WERI-Rb-1 (cell line): ENCODE data around the gene BIRC7.

ENCODE experiments used
- DNase-seq: peaks from one replicate; pipeline ENCODE4 v3.0.0-alpha.2; 2020
- H3K27ac ChIP-seq: fragments of 250-450 bp; sonication (Bioruptor Pico); 2 replicates; pipeline ENCODE4 v1.5.1; 2020; ENCODE audit warnings: mild to moderate bottlenecking, moderate library complexity
- H3K27me3 ChIP-seq: fragments of 250-450 bp; sonication (Bioruptor Pico); 2 replicates; pipeline ENCODE4 v1.5.1; 2021; ENCODE audit warnings: mild to moderate bottlenecking, low read depth, moderate library complexity; ENCODE audit not compliant: insufficient read depth, severe bottlenecking
- H3K36me3 ChIP-seq: fragments of 250-450 bp; sonication (Bioruptor Pico); 2 replicates; pipeline ENCODE4 v1.5.1; 2020; ENCODE audit warnings: mild to moderate bottlenecking, moderate library complexity
- H3K4me3 ChIP-seq: 2 replicates; pipeline ENCODE4 v1.5.1; 2011; ENCODE audit warnings: low read depth, mild to moderate bottlenecking, control low read depth, low read length
- H3K9me3 ChIP-seq: fragments of 250-450 bp; sonication (Bioruptor Pico); 2 replicates; pipeline ENCODE4 v1.5.1; 2021; ENCODE audit warnings: mild to moderate bottlenecking, moderate library complexity; ENCODE audit not compliant: severe bottlenecking
- TF ChIP-seq, protein P1 (sequence below): IDR thresholded peaks from 2 replicates; pipeline ENCODE4 v1.5.1; 2011; ENCODE audit warnings: low read depth, mild to moderate bottlenecking, control low read depth, inconsistent platforms, low read length

The BIRC7 gene

DNA sequence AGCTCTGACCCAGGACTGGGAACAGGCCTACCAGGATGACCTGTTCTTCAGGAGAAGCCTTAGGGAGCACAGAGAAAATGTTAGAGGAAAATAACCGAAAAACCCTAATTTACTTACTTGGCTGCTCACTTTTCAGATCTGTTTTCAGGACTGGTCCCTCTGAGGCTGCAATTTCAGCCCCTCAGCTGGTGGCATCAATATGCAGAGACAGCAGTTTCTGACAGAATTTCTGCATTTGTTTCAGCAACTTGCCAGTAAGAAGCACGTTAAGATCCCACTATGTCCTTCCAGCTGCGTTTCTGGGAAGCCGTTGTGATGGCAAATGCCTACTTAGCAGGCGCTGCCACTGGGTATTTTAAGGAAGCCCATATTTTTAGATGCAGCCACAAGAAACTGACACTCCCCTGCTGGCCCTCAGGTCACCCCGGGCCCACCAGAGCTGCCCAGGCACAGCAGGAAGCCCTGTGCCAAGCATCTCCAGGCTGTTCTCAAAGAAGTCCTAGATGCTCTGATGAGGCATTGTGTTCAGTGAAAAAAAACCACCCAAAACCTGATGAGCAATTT, 27.3 kb upstream of the BIRC7 start:
- no peak for DNase-seq
- Histone ChIP-seq H3K27me3 (no peaks in the 10 kb centered on the region), H3K4me3 (no peak overlapping the region), H3K9me3 (no peaks in the 10 kb centered on the region), H3K27ac (no peak overlapping the region), H3K36me3 (peaks cover 98% of the 10 kb centered on the region)
- TF ChIP-seq, protein P1, sequence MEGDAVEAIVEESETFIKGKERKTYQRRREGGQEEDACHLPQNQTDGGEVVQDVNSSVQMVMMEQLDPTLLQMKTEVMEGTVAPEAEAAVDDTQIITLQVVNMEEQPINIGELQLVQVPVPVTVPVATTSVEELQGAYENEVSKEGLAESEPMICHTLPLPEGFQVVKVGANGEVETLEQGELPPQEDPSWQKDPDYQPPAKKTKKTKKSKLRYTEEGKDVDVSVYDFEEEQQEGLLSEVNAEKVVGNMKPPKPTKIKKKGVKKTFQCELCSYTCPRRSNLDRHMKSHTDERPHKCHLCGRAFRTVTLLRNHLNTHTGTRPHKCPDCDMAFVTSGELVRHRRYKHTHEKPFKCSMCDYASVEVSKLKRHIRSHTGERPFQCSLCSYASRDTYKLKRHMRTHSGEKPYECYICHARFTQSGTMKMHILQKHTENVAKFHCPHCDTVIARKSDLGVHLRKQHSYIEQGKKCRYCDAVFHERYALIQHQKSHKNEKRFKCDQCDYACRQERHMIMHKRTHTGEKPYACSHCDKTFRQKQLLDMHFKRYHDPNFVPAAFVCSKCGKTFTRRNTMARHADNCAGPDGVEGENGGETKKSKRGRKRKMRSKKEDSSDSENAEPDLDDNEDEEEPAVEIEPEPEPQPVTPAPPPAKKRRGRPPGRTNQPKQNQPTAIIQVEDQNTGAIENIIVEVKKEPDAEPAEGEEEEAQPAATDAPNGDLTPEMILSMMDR: no peak

DNA sequence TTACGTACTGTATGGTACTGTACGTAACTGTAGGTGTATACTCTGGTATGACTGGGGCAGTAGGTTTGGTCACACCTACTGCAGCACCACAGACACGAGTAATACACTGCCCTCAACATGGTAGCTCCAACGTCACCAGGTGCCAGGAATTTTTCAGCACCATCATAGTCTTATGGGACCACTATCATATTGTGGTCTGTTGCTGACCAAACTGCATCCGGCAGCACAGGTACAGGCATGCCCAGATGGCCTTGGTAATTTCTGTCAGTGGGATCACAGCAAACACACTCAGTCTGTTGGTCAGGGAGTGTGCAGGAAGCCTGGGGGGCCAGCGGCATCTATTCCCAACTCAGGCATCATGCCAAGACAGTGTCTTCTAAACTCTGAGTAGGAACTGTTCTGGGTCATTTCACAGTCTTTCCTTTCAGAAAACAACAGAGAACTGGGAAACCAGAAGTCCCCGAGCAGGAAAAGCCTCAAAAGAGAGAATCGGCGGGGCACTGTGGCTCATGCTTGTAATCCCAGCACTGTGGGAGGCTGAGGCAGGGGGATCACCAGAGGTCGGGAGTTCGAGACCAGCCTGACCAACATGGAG, 25.6 kb upstream of the BIRC7 start:
- no peak overlapping the region for H3K4me3 ChIP-seq
- no peak for DNase-seq
- TF ChIP-seq, protein P1: no peak
- no peaks in the 10 kb centered on the region for H3K9me3 ChIP-seq
- peaks cover 98% of the 10 kb centered on the region for H3K36me3 ChIP-seq
- no peak overlapping the region for H3K27ac ChIP-seq
- no peaks in the 10 kb centered on the region for H3K27me3 ChIP-seq

DNA sequence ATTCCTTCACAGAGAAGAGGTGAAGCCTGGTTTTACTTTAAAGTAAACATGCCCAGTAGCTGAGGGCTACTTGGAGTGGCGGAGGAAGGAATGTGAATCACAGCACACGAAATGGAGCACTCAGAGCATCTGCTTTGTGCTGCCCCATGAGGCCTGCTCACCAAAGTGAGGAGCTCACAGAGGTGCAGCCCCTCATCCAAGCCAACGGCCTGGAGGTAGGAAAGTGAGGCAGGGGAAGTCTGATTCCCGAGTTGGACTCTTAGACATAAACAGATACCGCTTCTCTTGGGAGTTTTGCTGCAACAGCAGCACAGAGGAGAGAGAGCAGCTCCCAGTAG, 23.3 kb upstream of the BIRC7 start:
- Histone ChIP-seq H3K36me3 (peaks cover 76% of the 10 kb centered on the region), H3K27ac (no peak overlapping the region)

DNA sequence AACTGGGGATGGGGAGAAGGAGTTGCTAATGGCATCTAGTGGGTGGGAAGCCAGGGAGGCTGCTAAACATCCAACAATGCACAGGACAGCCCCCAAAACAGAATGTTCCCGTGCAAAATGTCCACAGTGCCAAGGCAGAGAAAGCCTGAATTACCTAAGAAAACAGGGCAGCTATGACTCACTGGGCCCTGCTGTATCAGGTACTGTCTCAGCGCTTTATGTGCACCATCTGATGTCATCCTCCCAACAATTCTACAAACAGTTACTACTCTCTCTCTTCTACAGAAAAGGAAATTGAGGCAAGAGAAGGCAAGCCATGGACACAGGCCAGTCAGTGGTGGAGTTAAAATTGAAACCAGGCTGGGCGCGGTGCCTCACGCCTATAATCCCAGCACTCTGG, 22.9 kb upstream of the BIRC7 start:
- H3K27ac ChIP-seq: no peak overlapping the region
- H3K27me3 ChIP-seq: no peaks in the 10 kb centered on the region
- peaks cover 72% of the 10 kb centered on the region for H3K36me3 ChIP-seq
- DNase-seq: no peak
- no peaks in the 10 kb centered on the region for H3K9me3 ChIP-seq
- TF ChIP-seq, protein P1: no peak
- no peak overlapping the region for H3K4me3 ChIP-seq

More for the DNA sequence above, 23.3 kb upstream of the BIRC7 start:
- Histone ChIP-seq H3K27me3 (no peaks in the 10 kb centered on the region), H3K4me3 (no peak overlapping the region), H3K9me3 (no peaks in the 10 kb centered on the region)
- DNase-seq: no peak
- TF ChIP-seq, protein P1: no peak

DNA sequence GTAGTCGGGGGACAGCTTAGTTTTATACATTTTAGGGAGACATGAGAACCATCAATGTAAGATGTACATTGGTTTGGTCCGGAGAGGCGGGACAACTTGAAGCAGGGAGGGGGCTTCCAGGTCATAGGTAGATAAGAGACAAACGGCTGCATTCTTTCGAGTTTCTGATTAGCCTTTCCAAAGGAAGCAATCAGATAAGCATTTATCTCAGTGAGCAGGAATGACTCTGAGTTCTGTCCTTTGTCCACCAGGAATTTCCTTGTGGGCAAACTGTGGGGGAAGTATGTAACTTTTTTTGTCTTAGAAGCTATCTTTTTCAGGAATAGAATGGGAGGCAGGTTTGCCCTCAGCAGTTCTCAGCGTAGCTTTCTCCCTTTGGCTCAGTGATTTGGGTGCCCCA, 21.2 kb upstream of the BIRC7 start:
- H3K27ac ChIP-seq: peak overlapping the region; percentile 94; the same call in 1 of the 2 replicates
- DNase-seq: no peak
- no peak overlapping the region for H3K4me3 ChIP-seq
- TF ChIP-seq, protein P1: no peak
- H3K27me3 ChIP-seq: no peaks in the 10 kb centered on the region
- H3K36me3 ChIP-seq: peaks cover 56% of the 10 kb centered on the region
- no peaks in the 10 kb centered on the region for H3K9me3 ChIP-seq
